Lung (tissue), 12 donors: Measurements from ENCODE around the gene SORL1. TPM values are rescaled to one million over a fixed set of nuclear protein-coding genes. Genes with fewer than 3 reads are reported as not detected.

Source experiments
- ATAC-seq: fragments of 200-7000 bp; cut with Tn5 transposase; one replicate; pipeline ENCODE4 v1.9.1; 2020; ENCODE audit warnings: moderate number of reproducible peaks; ENCODE audit not compliant: insufficient read depth, low FRiP score
- DNase-seq, 3 donors: peaks; one replicate each; pipeline ENCODE4 v3.0.0-alpha.2; 2013 to 2017
- H3K27ac ChIP-seq, 2 donors: one replicate each; pipeline ENCODE4 v1.5.1; 2013; ENCODE audit warnings: mild to moderate bottlenecking in 2 of 2, moderate library complexity in 2 of 2, control low read depth in 1 of 2, inconsistent platforms in 1 of 2, low read depth in 1 of 2, low read length in 1 of 2
- H3K27me3 ChIP-seq, 3 donors: one replicate each; pipeline ENCODE4 v1.5.1; 2013; ENCODE audit warnings: low read length in 2 of 3; ENCODE audit not compliant: control insufficient read depth in 3 of 3, insufficient read depth in 3 of 3
- H3K36me3 ChIP-seq, 4 donors: one replicate each; pipeline ENCODE4 v1.5.1; 2013; ENCODE audit warnings: low read length in 4 of 4, mild to moderate bottlenecking in 1 of 4, moderate library complexity in 1 of 4; ENCODE audit not compliant: control insufficient read depth in 4 of 4, insufficient read depth in 4 of 4
- H3K4me1 ChIP-seq, 5 donors: one replicate each; pipeline ENCODE4 v1.5.1; 2013; ENCODE audit warnings: low read length in 5 of 5, mild to moderate bottlenecking in 2 of 5, moderate library complexity in 1 of 5; ENCODE audit not compliant: control insufficient read depth in 5 of 5, insufficient read depth in 5 of 5
- H3K4me3 ChIP-seq: one replicate; pipeline ENCODE4 v1.5.1; 2013; ENCODE audit warnings: mild to moderate bottlenecking, control low read depth, moderate library complexity
- H3K9ac ChIP-seq, 2 donors: one replicate each; pipeline ENCODE4 v1.5.1; 2013; ENCODE audit warnings: low read length in 2 of 2, control low read depth in 1 of 2; ENCODE audit not compliant: insufficient read depth in 1 of 2
- H3K9me3 ChIP-seq, 4 donors: one replicate each; pipeline ENCODE4 v1.5.1; 2013; ENCODE audit warnings: low read length in 3 of 4, mild to moderate bottlenecking in 1 of 4, moderate library complexity in 1 of 4; ENCODE audit not compliant: control insufficient read depth in 4 of 4, insufficient read depth in 3 of 4
- CTCF ChIP-seq: IDR thresholded peaks from 2 replicates; pipeline ENCODE4 v1.5.1; 2012; ENCODE audit warnings: mild to moderate bottlenecking; ENCODE audit errors: control extremely low read depth, extremely low read depth
- WGBS, 2 donors: extraction: QIAGEN DNeasy Blood & Tissue Kit; methylation state at CpG; one replicate each; pipeline ENCODE4 v1.1.7; 2013; 5-methylcytosine and 5-hydroxymethylcytosine counted together
- polyA plus RNA-seq, 2 donors: library from polyadenylated mRNA; stranded (reverse); fragments of 200-250 nt; gene quantifications; one replicate each; pipeline ENCODE4 v1.2.1, GENCODE V29; 2013
- total RNA-seq, 2 donors: library from RNA; depleted of rRNA in 1 of 2; stranded (reverse); fragments of >200 nt in 1 of 2; gene quantifications; one replicate each; pipeline ENCODE4 v1.2.1, GENCODE V29; 2014 to 2021
- donor health status: control.
- donor health status: control.
- donor health status: Bipolar disorder and iron deficiency.
- donor health status: healthy.
- donor health status: DM: yes; HTN: yes; CAD: no.

Gene SORL1
- total and polyA plus RNA-seq, 4 donors: 1.9 to 67.0 (median 49.2) TPM

- Histone ChIP-seq H3K9ac (no peak overlapping the region), H3K27me3 (no peaks in the 10 kb centered on the region), H3K9me3 (no peaks in the 10 kb centered on the region), H3K27ac (no peak overlapping the region), H3K4me1 (peaks cover 0 to 1% (median 0%) of the 10 kb centered on the region in 5 donors), H3K36me3 (peaks cover 0 to 15% (median 5%) of the 10 kb centered on the region in 4 donors), H3K4me3 (no peak overlapping the region)
- 96 to 97% methylated on average over 2 of the region's 2 CpGs for WGBS, 2 donors
- ATAC-seq: no peak
- no peak for DNase-seq
- TF ChIP-seq CTCF: no peak
Observed at GRCh38 chr11:121489823-121490222, 37.7 kb downstream of the SORL1 start.

GRCh38 chr11:121494355-121495099, 42.4 kb downstream of the SORL1 start:
- 66 to 70% methylated on average over 7 of the region's 7 CpGs for WGBS, 2 donors
- ATAC-seq (peak; percentile 37), DNase-seq (no peak)
- Histone ChIP-seq H3K36me3 (peaks cover 0 to 19% (median 5%) of the 10 kb centered on the region in 4 donors), H3K27ac (no peak overlapping the region), H3K4me1 (no peaks in the 10 kb centered on the region), H3K4me3 (no peak overlapping the region), H3K27me3 (no peaks in the 10 kb centered on the region), H3K9ac (no peak overlapping the region), H3K9me3 (no peaks in the 10 kb centered on the region)
- TF ChIP-seq CTCF: no peak

GRCh38 chr11:121497176-121497998, 45.3 kb downstream of the SORL1 start:
- H3K9ac ChIP-seq: peak overlapping the region in 1 of 2 donors; percentile 39

More at GRCh38 chr11:121497176-121497998, 45.3 kb downstream of the SORL1 start:
- WGBS, 2 donors: 75 to 77% methylated on average over 5 of the region's 5 CpGs
- DNase-seq: peak; percentile 4 to 37 (median 26)
- no peak for TF ChIP-seq CTCF
- Histone ChIP-seq H3K4me1 (no peaks in the 10 kb centered on the region), H3K27ac (no peak overlapping the region), H3K27me3 (no peaks in the 10 kb centered on the region), H3K9me3 (no peaks in the 10 kb centered on the region), H3K36me3 (peaks cover 0 to 19% (median 6%) of the 10 kb centered on the region in 4 donors), H3K4me3 (no peak overlapping the region)
- ATAC-seq: no peak
